ENCODE results near the gene P2RX5. TPM values are rescaled to one million over a fixed set of nuclear protein-coding genes. Genes with fewer than 3 reads are reported as not detected.

The P2RX5 gene
- total RNA-seq, 4 donors from 2014 or later: 0.38 to 1.1 (median 0.97) TPM; not detected in 1

DNA sequence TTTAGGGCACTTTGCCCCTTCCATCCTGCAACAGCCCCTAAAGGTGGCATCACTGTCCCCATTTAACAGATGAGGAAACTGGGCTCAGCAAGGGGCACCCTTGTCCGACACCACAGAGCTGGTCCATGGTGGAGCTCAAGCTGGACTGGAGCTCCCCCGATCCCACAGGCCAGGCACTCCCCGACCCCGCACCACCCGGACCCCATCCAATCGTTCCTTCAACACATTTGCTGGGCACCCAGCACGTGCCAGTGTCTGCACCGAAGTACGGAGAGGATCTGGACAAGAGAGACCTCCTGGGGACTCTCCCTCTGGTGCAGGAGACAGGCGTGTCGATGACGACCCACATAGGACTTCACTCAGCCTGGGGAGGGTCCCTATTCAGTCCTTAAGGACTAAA lies 13.9 kb downstream of the P2RX5 start:
- Histone ChIP-seq H3K27ac (no peak overlapping the region), H3K4me1 (peaks cover 0 to 24% (median 8%) of the 10 kb centered on the region in 3 donors), H3K36me3 (no peaks in the 10 kb centered on the region), H3K9me3 (no peaks in the 10 kb centered on the region), H3K27me3 (peaks cover 0 to 45% (median 0%) of the 10 kb centered on the region in 4 donors), H3K4me3 (no peak overlapping the region)
- TF ChIP-seq, protein P1, sequence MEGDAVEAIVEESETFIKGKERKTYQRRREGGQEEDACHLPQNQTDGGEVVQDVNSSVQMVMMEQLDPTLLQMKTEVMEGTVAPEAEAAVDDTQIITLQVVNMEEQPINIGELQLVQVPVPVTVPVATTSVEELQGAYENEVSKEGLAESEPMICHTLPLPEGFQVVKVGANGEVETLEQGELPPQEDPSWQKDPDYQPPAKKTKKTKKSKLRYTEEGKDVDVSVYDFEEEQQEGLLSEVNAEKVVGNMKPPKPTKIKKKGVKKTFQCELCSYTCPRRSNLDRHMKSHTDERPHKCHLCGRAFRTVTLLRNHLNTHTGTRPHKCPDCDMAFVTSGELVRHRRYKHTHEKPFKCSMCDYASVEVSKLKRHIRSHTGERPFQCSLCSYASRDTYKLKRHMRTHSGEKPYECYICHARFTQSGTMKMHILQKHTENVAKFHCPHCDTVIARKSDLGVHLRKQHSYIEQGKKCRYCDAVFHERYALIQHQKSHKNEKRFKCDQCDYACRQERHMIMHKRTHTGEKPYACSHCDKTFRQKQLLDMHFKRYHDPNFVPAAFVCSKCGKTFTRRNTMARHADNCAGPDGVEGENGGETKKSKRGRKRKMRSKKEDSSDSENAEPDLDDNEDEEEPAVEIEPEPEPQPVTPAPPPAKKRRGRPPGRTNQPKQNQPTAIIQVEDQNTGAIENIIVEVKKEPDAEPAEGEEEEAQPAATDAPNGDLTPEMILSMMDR (IDR thresholded peaks at IDR 0.05): no peak
- TF ChIP-seq POLR2A (IDR thresholded peaks at IDR 0.05): no peak
- intact Hi-C loops (cut with DNase I): no loop called here
- DNase-seq: no peak
- WGBS, 2 donors: 82 to 87% methylated on average over 4 to 6 of the region's 12 CpGs

DNA sequence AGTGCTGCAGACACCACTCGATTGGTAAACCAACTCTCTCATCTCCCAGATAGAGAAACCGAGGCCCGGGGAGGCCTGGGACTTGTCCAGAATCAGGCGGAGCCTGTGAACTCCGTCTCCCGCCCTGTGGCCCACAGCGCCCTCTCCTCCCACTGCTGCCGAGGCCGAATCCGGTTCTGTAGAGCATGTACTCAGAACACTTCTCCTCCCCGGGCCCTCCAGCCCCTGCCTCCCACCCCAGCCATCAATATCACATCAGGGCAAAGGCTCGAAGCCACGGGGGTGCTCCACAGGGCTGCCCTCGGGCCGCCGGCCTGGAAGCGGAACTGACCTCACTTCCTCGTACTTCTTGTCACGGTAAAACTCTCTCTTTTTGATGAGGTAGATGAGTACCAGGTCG lies 14.4 kb downstream of the P2RX5 start:
- DNase-seq: no peak
- Histone ChIP-seq H3K4me3 (no peak overlapping the region), H3K4me1 (peaks cover 0 to 24% (median 8%) of the 10 kb centered on the region in 3 donors), H3K36me3 (no peaks in the 10 kb centered on the region), H3K27ac (no peak overlapping the region), H3K27me3 (peaks cover 0 to 45% (median 0%) of the 10 kb centered on the region in 4 donors), H3K9me3 (no peaks in the 10 kb centered on the region)
- TF ChIP-seq POLR2A (IDR thresholded peaks at IDR 0.05): no peak
- TF ChIP-seq, protein P1 (IDR thresholded peaks at IDR 0.05): no peak
- 87 to 100% methylated on average over 2 to 19 of the region's 20 CpGs for WGBS, 2 donors
- intact Hi-C loops (cut with DNase I): no loop called here

DNA sequence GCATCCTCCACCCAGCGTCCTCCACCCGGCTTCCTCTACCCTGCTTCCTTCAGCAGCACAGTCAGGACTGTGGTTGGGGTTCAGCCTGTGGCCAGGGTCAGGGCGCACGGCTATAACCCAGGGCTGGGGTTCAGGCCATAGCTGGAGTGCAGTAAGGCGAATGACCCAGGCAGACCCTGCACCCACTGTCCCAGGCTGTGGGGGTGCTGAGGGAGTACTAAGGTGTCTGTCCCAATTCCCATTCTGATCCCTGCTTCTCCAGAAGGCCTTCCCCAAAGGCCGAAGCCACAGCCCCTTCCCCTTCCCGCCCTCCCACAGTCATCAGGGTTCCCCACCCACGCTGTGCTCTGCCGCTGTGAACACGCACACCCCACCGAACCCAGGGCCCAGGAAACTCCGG lies 14.9 kb downstream of the P2RX5 start:
- DNase-seq: no peak
- peaks cover 0 to 45% (median 0%) of the 10 kb centered on the region in 4 donors for H3K27me3 ChIP-seq
- TF ChIP-seq, protein P1 (IDR thresholded peaks at IDR 0.05): no peak
- no peak for TF ChIP-seq POLR2A (IDR thresholded peaks at IDR 0.05)
- no peaks in the 10 kb centered on the region for H3K36me3 ChIP-seq
- H3K4me3 ChIP-seq: no peak overlapping the region
- H3K27ac ChIP-seq: no peak overlapping the region
- intact Hi-C loops (cut with DNase I): no loop called here
- WGBS, 2 donors: 75 to 87% methylated on average over 4 to 5 of the region's 12 CpGs
- no peaks in the 10 kb centered on the region for H3K9me3 ChIP-seq
- H3K4me1 ChIP-seq: peaks cover 0 to 24% (median 8%) of the 10 kb centered on the region in 3 donors

DNA sequence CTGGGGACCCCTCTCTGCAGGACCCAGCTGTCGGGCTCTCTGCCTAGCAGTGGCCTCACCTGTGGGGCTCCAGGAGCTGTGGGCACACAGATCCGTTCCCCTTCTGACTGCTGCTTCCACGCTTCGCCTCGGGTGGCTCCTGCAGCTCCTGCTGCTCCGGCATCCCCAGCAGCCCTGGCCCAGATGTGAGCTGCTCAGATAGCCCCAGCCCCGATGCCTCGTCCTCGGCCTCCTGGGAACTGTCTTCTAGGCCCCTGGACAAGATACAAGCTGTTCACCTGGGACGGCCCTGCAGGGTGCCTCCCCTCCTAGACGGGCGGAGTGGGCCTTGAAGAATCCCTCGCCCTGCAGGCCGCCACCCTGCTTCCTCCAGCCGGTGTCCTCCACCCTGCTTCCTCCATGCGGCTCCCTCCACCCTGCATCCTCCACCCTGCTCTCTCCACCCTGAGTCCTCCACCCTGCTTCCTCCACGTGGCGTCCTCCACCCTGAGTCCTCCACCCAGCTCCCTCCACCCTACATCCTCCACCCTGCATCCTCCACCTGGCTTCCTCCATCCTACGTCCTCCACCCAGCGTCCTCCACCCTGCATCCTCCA lies 16.3 kb downstream of the P2RX5 start:
- intact Hi-C loops (cut with DNase I): no loop called here
- Histone ChIP-seq H3K36me3 (no peaks in the 10 kb centered on the region), H3K9me3 (no peaks in the 10 kb centered on the region), H3K4me3 (no peak overlapping the region), H3K27ac (no peak overlapping the region), H3K4me1 (peaks cover 0 to 18% (median 8%) of the 10 kb centered on the region in 3 donors), H3K27me3 (peaks cover 0 to 36% (median 0%) of the 10 kb centered on the region in 4 donors)
- DNase-seq: no peak
- TF ChIP-seq POLR2A (IDR thresholded peaks at IDR 0.05): no peak
- WGBS, 2 donors: 45 to 48% methylated on average over 11 to 14 of the region's 20 CpGs

DNA sequence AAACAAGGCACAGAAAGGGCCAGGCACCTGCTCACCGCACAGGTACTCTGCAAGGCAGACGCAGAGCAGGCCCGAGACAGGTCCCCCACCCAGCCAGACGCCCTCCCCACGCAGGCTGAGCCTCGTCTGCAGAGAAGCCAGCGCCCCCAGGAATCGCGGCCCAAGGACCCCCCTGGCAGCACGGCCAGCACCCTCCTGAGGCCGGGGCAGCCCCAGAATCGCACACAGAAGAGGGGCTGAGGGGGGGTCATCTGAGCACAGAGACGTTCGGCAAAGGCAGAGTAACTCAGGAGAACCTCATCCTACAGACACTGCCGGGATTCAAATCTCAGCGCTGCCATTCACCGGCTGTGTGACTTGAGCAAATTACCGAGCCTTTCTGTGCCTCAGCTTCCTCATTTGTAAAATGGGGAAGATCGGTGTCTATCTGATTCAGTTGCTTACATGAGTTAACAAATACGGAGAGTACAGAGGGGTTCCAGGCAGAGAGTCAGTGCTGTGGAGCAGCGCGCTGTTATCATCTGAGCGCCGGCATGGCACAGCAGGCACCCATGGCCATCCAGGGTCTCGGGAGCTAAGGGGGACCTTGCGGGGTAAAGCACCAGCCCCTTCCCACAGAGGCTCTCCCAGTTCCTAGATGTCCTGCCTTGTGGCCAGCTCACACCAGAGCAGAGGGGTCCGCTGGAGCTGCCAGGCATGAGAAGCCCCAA lies 17.0 kb downstream of the P2RX5 start:
- 87 to 92% methylated on average over 5 to 11 of the region's 27 CpGs for WGBS, 2 donors
- peaks cover 0 to 31% (median 0%) of the 10 kb centered on the region in 4 donors for H3K27me3 ChIP-seq
- TF ChIP-seq, protein P1 (IDR thresholded peaks at IDR 0.05): no peak
- TF ChIP-seq POLR2A (IDR thresholded peaks at IDR 0.05): no peak
- no peak overlapping the region for H3K4me3 ChIP-seq
- H3K4me1 ChIP-seq: peaks cover 0 to 18% (median 8%) of the 10 kb centered on the region in 3 donors
- no peak for DNase-seq
- intact Hi-C loops (cut with DNase I): no loop called here
- no peaks in the 10 kb centered on the region for H3K36me3 ChIP-seq
- no peaks in the 10 kb centered on the region for H3K9me3 ChIP-seq
- no peak overlapping the region for H3K27ac ChIP-seq
